HFFc6 (cell line): ENCODE data around the gene WDR5. TPM values are rescaled to one million over a fixed set of nuclear protein-coding genes. Genes with fewer than 3 reads are reported as not detected.

Source experiments
- DNase-seq: peaks from one replicate; pipeline ENCODE4 v3.0.0-alpha.2; 2018
- H3K27ac Mint-ChIP-seq: 2 replicates; pipeline ENCODE4 v1.8.0; 2020; ENCODE audit warnings: mild to moderate bottlenecking, mixed read lengths
- H3K27me3 Mint-ChIP-seq: 2 replicates; pipeline ENCODE4 v1.8.0; 2021; ENCODE audit warnings: mild to moderate bottlenecking, moderate library complexity, mixed read lengths; ENCODE audit not compliant: insufficient read depth
- H3K36me3 Mint-ChIP-seq: 2 replicates; pipeline ENCODE4 v1.8.0; 2021; ENCODE audit warnings: low read depth, mixed read lengths
- H3K4me1 Mint-ChIP-seq: 2 replicates; pipeline ENCODE4 v1.8.0; 2020; ENCODE audit warnings: low read depth, mixed read lengths
- H3K4me3 Mint-ChIP-seq: 2 replicates; pipeline ENCODE4 v1.8.0; 2020; ENCODE audit warnings: mild to moderate bottlenecking, moderate library complexity, mixed read lengths
- H3K9me3 Mint-ChIP-seq: 2 replicates; pipeline ENCODE4 v1.8.0; 2020; ENCODE audit warnings: mild to moderate bottlenecking, mixed read lengths
- total RNA-seq, 6 experiments: library from RNA; stranded (reverse); fragmentation: NEBNext Ultra II Directional; extraction: Animal tissue kit (Norgen Biotek cat#: 25700); gene quantifications; 2 replicates in 1 of 6; 3 replicates in 5 of 6; pipeline ENCODE4 v1.2.3, GENCODE V29; 2021
- TF ChIP-seq, protein P1 (sequence below): fragments of 200-600 bp; sonication (generic); IDR thresholded peaks from 2 replicates; pipeline ENCODE4 v1.5.0; 2021; ENCODE audit warnings: antibody characterized with exemption, mild to moderate bottlenecking

The WDR5 gene
- total RNA-seq, 6 experiments from 2014 or later = 24.6 to 31.1 (median 26.8) TPM

DNA sequence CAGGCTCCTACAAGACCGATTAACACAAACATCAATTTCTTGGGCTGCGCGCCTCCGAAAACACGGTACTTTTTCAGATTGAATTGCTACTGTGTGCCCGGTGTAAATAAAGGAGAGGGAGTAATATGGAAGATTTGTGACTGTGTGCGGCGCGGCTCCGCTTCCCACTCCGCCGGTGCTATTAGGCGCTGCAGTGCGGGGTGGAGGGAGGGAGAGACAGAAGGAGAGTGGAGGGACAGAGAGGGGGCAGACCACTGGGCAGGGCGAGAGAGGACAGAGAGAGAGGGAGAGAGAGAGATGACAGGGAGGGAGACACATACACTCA, 53.2 kb downstream of the WDR5 start:
- TF ChIP-seq, protein P1, sequence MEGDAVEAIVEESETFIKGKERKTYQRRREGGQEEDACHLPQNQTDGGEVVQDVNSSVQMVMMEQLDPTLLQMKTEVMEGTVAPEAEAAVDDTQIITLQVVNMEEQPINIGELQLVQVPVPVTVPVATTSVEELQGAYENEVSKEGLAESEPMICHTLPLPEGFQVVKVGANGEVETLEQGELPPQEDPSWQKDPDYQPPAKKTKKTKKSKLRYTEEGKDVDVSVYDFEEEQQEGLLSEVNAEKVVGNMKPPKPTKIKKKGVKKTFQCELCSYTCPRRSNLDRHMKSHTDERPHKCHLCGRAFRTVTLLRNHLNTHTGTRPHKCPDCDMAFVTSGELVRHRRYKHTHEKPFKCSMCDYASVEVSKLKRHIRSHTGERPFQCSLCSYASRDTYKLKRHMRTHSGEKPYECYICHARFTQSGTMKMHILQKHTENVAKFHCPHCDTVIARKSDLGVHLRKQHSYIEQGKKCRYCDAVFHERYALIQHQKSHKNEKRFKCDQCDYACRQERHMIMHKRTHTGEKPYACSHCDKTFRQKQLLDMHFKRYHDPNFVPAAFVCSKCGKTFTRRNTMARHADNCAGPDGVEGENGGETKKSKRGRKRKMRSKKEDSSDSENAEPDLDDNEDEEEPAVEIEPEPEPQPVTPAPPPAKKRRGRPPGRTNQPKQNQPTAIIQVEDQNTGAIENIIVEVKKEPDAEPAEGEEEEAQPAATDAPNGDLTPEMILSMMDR = no peak
- Mint-ChIP-seq H3K4me3 (no peak overlapping the region), H3K27ac (no peak overlapping the region), H3K36me3 (no peaks in the 10 kb centered on the region), H3K27me3 (peaks cover 22% of the 10 kb centered on the region), H3K9me3 (no peaks in the 10 kb centered on the region), H3K4me1 (no peaks in the 10 kb centered on the region)
- DNase-seq = no peak

DNA sequence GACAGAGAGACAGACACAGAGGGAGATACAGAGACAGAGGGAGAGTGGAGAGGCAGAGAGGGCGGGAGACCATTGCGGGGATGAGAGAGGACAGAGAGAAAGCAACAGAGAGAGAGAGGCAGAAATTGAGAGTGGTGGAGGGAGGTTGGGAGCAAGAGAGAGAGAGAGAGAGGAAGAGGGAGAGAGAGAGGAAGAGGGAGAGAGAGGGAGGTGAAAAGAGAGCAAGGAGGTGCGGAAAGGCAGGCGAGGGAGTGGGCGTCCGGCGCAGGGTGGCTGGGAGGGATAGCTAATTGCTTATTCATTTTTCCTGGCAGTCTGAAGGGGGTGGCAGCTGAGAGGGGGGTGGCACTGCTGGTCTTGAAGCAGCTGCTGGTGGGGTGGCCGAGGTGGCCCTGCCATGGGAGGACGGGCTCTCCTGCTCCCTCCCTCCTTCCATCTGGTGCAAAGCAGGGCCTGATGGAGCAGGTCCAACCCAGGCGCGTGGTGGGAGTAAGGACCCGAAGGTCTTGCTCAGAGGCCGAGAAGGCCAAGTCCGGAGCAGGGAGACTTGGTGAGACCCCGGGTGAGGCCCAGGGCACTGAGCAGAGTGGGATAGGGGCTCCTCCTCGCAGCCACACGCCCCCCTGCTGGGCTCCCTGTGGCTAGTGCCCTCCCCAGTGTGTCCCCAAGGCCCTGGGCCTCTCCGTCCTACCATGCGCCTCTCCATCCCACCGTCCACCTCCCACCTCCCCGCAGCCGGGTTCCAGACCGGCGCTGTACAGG, 53.8 kb downstream of the WDR5 start:
- TF ChIP-seq, protein P1 = no peak
- no peaks in the 10 kb centered on the region for H3K4me1 Mint-ChIP-seq
- H3K9me3 Mint-ChIP-seq = no peaks in the 10 kb centered on the region
- peaks cover 24% of the 10 kb centered on the region for H3K27me3 Mint-ChIP-seq
- no peak overlapping the region for H3K4me3 Mint-ChIP-seq
- no peak for DNase-seq
- no peaks in the 10 kb centered on the region for H3K36me3 Mint-ChIP-seq
- H3K27ac Mint-ChIP-seq = no peak overlapping the region

DNA sequence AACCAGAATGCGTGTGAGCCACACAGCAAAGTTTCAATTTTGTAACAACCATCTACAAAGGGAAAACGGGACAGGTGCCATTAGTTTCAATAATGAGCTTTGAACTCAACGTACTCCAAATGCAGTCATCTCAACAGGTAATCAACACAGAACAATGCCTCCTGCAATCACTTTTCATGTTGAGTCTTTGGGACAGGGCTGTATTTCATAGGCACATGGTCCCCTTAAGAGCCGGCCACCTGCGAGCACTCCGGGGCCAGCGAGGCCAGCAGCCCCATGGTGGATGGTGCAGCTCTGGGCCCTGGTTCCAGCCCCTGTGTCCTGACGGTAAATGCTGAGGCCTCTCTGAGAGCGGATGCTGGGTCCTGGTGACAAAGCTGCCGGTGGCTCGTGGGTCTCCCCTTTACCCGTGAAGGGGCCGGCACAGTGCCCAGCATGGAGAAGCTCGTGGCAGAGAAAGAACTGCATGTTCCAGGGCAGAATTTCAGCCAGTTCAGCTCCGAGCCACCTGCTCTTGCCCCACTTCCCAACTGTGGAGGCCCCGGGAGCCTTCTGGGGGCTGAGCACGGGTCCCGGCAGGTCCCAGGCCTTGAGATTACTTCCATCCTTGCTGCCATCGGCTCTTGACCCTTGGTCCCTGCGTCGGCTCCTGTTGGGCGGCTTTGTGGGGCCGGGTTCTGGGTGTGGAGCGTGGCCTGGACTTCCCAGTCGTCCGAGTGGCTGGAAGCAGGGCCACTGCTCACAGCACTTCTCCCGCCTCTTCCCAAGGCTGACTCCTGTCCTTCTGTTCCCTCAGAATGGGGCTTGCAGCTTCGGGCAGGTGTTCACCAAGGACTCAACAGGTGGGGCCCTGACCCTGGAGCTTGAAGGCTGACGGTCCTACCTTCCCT, 54.6 kb downstream of the WDR5 start:
- no peaks in the 10 kb centered on the region for H3K4me1 Mint-ChIP-seq
- no peak overlapping the region for H3K27ac Mint-ChIP-seq
- DNase-seq = no peak
- no peak overlapping the region for H3K4me3 Mint-ChIP-seq
- H3K36me3 Mint-ChIP-seq = no peaks in the 10 kb centered on the region
- TF ChIP-seq, protein P1 = no peak
- H3K9me3 Mint-ChIP-seq = no peaks in the 10 kb centered on the region
- H3K27me3 Mint-ChIP-seq = peaks cover 24% of the 10 kb centered on the region

DNA sequence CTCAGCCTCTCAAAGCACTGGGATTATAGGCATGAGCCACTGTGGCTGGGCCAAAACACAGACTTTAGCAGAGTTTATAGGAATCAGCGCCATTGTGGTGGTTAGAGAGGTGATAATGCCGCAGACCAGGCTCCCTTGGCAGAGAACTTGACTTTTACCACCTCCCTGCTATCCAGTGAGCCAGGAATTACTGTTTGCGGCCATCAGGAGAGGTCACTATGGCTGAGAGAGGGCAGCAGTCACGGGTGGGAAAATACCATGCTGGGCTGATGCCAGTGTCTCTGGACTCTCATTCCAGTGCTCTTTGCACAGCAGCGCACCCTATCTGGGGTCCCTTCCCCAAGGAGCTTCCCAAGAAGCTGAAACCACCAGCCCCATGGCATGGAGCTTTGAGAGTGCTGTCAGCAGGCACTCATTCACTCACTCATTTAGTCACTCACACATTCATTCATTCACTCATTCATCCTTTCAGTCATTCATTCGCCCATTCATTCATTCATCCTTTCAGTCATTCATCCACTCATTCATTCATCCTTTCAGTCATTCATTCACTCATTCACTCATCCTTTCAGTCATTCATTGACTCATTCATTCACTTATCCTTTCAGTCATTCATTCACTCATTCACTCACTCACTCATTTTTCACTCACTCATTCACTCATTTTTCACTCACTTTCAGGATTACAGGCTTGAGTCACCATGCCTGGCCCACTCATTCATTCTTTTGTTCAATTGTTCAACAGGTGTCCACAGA, 55.8 kb downstream of the WDR5 start:
- Mint-ChIP-seq H3K4me3 (no peak overlapping the region), H3K9me3 (no peaks in the 10 kb centered on the region), H3K27ac (no peak overlapping the region), H3K36me3 (no peaks in the 10 kb centered on the region), H3K4me1 (no peaks in the 10 kb centered on the region), H3K27me3 (peaks cover 31% of the 10 kb centered on the region)
- TF ChIP-seq, protein P1 = no peak
- DNase-seq = no peak

DNA sequence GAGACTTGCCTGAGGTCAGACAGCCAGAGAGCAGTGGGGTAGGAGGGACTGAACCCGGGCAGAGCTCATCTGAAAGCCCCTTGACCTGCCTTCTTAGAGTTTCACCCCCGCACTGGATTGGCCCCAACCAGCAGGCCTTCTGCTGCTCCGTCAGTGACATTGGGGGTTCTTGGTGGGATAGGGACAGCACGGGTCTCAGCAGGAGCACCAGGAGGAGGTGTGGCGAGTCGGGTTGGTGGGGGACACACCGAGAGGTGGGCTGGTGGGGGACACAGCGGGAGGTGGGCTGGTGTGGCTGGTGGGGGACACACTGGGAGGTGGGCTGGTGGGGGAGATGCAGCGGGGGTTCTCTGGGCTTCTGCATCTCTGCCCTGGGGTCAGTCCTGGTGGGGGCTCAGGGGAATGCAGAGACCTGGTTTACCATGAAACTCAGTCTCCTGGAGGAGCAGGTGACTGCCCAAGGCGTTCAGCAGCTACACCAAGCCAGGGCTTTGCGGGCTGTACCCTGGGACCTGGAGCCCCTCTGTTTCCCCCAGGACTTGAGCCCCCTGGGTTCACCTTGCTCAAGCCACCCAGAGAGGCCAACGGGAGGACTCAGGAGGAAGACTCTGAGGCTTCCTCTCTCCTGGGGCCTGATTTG, 56.5 kb downstream of the WDR5 start:
- Mint-ChIP-seq H3K4me3 (no peak overlapping the region), H3K27ac (no peak overlapping the region), H3K4me1 (no peaks in the 10 kb centered on the region), H3K27me3 (peaks cover 31% of the 10 kb centered on the region), H3K36me3 (no peaks in the 10 kb centered on the region), H3K9me3 (no peaks in the 10 kb centered on the region)
- no peak for DNase-seq
- TF ChIP-seq, protein P1 = no peak
